GM18907 (cell line): ENCODE results near the gene LAMA1.

ENCODE experiments used
- ATAC-seq: cut with Tn5 transposase; IDR thresholded peaks from one replicate; pipeline ENCODE4 v1.9.1; 2021; ENCODE audit warnings: mild to moderate bottlenecking, moderate library complexity; ENCODE audit not compliant: unreplicated experiment

LAMA1 gene

GRCh38 chr18:7000484-7001096, 117.0 kb downstream of the LAMA1 start:
- no peak for ATAC-seq

GRCh38 chr18:6997808-6998207, 119.8 kb downstream of the LAMA1 start:
- no peak for ATAC-seq

GRCh38 chr18:6994771-6995430, 122.7 kb downstream of the LAMA1 start:
- no peak for ATAC-seq

GRCh38 chr18:6994056-6994770, 123.4 kb downstream of the LAMA1 start:
- no peak for ATAC-seq

- ATAC-seq: no peak
These were observed 124.8 kb downstream of the LAMA1 start for GRCh38 chr18:6992761-6993160.

- ATAC-seq: no peak
These were observed 134.2 kb downstream of the LAMA1 start for GRCh38 chr18:6983366-6983765.

- ATAC-seq: no peak
These were observed 135.2 kb downstream of the LAMA1 start for GRCh38 chr18:6982398-6982797.

GRCh38 chr18:6980363-6980762, 137.2 kb downstream of the LAMA1 start:
- ATAC-seq: no peak

- no peak for ATAC-seq
These were observed 137.6 kb downstream of the LAMA1 start for GRCh38 chr18:6979954-6980353.

- ATAC-seq: no peak
These were observed 140.7 kb downstream of the LAMA1 start for GRCh38 chr18:6976935-6977334.

- no peak for ATAC-seq
These were observed 142.5 kb downstream of the LAMA1 start for GRCh38 chr18:6975084-6975483.

- no peak for ATAC-seq
These were observed 145.6 kb downstream of the LAMA1 start for GRCh38 chr18:6971823-6972478.

- ATAC-seq: no peak
These were observed 154.0 kb downstream of the LAMA1 start for GRCh38 chr18:6963452-6964097.

GRCh38 chr18:6962571-6963451, 154.8 kb downstream of the LAMA1 start:
- ATAC-seq: no peak

GRCh38 chr18:6961331-6961730, 156.3 kb downstream of the LAMA1 start:
- ATAC-seq: no peak

GRCh38 chr18:6960656-6961055, 156.9 kb downstream of the LAMA1 start:
- ATAC-seq: no peak

- ATAC-seq: no peak
These were observed 157.5 kb downstream of the LAMA1 start for GRCh38 chr18:6960124-6960523.

GRCh38 chr18:6959110-6959509, 158.5 kb downstream of the LAMA1 start:
- ATAC-seq: no peak

- ATAC-seq: no peak
These were observed 160.6 kb downstream of the LAMA1 start for GRCh38 chr18:6956999-6957398.

- ATAC-seq: no peak
These were observed 161.1 kb downstream of the LAMA1 start for GRCh38 chr18:6956495-6956894.
